ENCODE data around the gene COL16A1. TPM values are rescaled to one million over a fixed set of nuclear protein-coding genes. Genes with fewer than 3 reads are reported as not detected.

Gene COL16A1
- total RNA-seq, 1 donor, result 86.4 TPM

DNA sequence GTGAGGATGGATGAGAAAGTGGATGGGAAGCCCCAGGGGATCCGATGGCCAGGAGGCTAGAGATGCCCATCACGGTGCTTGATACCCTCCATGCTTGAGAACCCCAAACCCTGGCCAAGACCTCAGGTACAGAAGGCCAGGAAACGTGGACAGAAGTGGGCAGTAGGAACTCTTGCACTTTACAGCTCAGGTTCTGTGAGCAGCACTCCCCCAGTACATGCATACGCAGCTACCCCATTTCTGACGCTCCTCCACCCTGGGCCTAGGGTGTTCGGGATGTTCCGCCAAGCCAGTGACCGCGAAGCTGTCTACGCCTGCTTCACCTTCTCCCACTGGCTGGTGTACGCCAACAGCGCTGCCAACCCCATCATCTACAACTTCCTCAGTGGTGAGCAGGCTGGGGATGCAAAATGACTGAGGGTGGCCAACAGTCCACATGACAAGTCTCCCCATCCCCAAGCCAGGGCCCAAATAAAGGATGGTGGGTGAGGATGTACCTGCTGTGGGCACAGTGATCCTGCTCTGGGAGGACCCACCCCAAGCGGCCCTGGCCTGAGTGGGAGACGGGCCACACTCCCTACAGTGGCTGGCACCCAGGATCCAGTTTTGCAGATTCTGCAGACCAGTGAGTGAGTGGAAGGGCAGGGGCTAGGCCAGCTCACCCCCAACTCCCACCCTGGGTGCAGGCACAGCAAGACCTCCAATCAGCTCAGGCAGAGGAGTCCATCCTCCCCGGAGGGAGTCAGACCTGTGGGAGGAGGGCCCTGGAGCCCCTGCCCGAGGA is 78.9 kb downstream of the COL16A1 start:
- TF ChIP-seq CTCF (IDR thresholded peaks at IDR 0.05; ENCODE audit: insufficient read depth, low read depth, low read length), result no peak
- H3K4me3 ChIP-seq (ENCODE audit: low read depth, low read length), result no peak overlapping the region
- DNase-seq (ENCODE audit: low read depth), result no peak

DNA sequence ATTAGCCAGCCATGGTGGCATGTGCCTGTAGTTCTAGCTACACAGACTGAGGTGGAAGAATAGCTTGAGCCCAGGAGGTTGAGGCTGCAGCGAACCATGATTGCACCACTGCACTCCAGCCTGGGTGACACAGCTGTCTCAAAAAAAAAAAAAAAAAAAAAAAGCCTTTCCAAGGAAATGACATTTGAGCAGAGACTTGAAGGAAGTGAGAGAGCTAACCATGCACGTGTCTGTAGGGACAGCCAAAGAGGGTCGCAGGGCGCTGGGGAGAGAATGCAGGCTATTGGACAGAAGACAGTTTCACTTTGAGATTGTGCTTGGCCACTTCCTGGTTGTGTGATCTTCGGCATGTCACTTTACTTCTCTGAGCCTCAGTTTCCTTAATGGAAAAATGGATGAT is 79.5 kb downstream of the COL16A1 start:
- no peak overlapping the region for H3K4me3 ChIP-seq (ENCODE audit: low read depth, low read length)
- no peak for TF ChIP-seq CTCF (IDR thresholded peaks at IDR 0.05; ENCODE audit: insufficient read depth, low read depth, low read length)
- DNase-seq (ENCODE audit: low read depth), result no peak

DNA sequence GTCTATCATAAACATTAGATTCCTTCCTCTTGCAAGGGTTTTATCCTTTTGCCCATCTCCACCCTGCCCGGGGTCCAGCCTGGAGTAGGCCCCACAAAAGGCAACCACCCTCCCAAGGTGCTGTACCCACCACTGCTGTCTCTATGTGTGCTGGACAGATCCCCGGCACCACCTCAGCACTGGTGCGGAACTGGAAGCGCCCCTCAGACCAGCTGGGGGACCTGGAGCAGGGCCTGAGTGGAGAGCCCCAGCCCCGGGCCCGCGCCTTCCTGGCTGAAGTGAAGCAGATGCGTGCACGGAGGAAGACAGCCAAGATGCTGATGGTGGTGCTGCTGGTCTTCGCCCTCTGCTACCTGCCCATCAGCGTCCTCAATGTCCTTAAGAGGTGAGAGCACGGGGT is 80.5 kb downstream of the COL16A1 start:
- no peak for TF ChIP-seq CTCF (IDR thresholded peaks at IDR 0.05; ENCODE audit: insufficient read depth, low read depth, low read length)
- no peak overlapping the region for H3K4me3 ChIP-seq (ENCODE audit: low read depth, low read length)
- no peak for DNase-seq (ENCODE audit: low read depth)

DNA sequence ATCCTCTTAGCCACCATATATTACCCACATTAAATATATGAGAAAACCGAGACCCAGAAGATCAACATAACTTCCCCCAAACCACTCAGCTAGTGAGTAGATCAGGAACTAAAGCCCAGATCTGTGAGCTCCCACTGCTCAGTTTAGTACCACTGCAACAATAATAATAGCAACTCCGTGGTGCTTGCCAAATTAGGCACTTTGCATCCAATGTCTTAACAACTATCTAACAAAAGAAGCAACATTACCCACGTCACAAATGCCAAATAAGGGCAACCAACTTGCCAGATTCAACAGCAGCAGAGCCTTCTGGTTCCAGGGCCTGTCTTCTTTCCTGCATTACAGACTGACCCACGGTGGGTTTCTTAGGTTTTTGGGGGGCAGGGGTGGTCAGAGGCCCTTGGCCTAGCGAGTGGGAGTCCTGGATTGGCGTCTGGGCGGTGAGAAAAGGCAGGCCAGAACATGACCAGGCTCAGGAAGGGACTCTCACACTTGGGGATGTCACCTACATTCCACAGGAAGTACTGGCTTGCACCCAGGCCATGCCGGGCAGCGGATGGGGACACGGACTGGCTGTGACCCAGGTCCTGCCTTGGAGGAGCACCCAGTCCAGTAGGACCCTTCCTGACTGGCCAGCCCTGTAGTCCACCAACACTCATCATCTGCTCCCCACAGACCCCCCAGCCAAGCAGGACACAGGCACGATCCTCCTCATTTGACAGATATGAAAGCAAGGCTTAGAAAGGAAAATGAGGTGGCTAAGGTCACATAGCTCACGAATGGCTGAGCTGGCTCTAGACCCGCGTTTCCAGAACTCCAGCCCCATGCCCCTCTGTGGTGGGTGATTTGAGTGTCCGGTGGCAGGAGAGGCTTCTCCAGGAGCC is 81.7 kb downstream of the COL16A1 start:
- no peak for TF ChIP-seq CTCF (IDR thresholded peaks at IDR 0.05; ENCODE audit: insufficient read depth, low read depth, low read length)
- DNase-seq (ENCODE audit: low read depth), result no peak

GRCh38 chr1:31621498-31621820 is 82.4 kb downstream of the COL16A1 start:
- no peak overlapping the region for H3K4me3 ChIP-seq (ENCODE audit: low read depth, low read length)
- no peak for TF ChIP-seq CTCF (IDR thresholded peaks at IDR 0.05; ENCODE audit: insufficient read depth, low read depth, low read length)
- no peak for DNase-seq (ENCODE audit: low read depth)

More for the DNA sequence above, 81.7 kb downstream of the COL16A1 start:
- no peak overlapping the region for H3K4me3 ChIP-seq (ENCODE audit: low read depth, low read length)

- H3K4me3 ChIP-seq (ENCODE audit: low read depth, low read length), result no peak overlapping the region
- TF ChIP-seq CTCF (IDR thresholded peaks at IDR 0.05; ENCODE audit: insufficient read depth, low read depth, low read length), result no peak
- no peak for DNase-seq (ENCODE audit: low read depth)
Observed at GRCh38 chr1:31620631-31621497, 83.0 kb downstream of the COL16A1 start.

Data from fibroblast of villous mesenchyme (primary cell).